Measurements from ENCODE around the gene PGAP6.

DNA sequence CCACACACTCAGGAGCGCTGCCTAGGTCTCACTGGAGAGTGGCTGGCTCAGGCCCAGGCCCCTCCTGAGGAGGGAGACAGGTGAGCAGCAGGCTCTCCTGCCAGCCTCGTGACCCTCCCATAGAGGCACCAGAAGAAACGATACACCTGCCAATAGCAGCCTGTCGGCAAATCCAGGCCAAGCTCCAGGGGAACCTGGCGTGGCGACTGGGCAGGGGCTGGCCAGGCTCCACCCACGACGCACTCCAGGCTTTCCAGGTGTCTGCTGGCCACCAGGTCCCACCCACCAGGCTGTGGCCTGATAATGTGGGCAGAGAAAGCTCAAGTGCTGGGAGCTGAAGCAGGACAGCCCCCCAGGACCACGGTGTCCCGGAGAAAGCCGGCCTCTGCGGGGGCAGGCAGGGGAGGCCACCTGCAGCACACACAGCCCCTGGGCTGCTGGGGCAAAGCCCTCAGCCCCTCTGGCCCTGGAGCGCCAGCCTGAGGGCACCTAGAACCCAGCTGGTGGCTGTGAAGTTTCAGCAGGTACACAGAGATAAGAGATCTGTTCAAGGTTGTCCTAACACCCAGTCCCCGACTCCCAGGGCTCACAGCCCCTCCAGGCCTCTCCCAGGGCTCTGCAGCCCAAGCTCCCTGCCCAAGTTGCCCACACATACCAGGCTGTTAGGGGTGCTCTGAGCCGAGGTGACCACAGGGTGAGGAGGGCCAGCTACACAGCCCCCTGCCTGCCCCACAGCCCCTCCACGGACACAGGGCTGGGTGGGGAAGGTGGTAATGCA lies 2.4 kb downstream of the PGAP6 start:
- TF ChIP-seq CTCF (IDR thresholded peaks at IDR 0.05) (no peak), POLR2A (IDR thresholded peaks at IDR 0.05) (no peak)
